K562 (cell line): ENCODE results near the gene TSPAN18. TPM values are rescaled to one million over a fixed set of nuclear protein-coding genes. Genes with fewer than 3 reads are reported as not detected.
A peak's percentile ranks its signal among the peaks of the same experiment; 100 is the strongest.

Source experiments
- ASH1L ChIP-seq: fragments of 450-650 bp; IDR thresholded peaks from 2 replicates; pipeline ENCODE4 v1.6.1; 2018; ENCODE audit warnings: borderline replicate concordance, mild to moderate bottlenecking, low read depth; ENCODE audit not compliant: partially characterized antibody
- BRF1 ChIP-seq: IDR thresholded peaks from 3 replicates; pipeline ENCODE4 v1.6.1; 2011; ENCODE audit warnings: borderline replicate concordance, mild to moderate bottlenecking; ENCODE audit not compliant: insufficient read length; ENCODE audit errors: extremely low read depth
- CBX5 ChIP-seq: IDR thresholded peaks from 2 replicates; pipeline ENCODE4 v1.6.1; 2014; ENCODE audit warnings: low read depth, borderline replicate concordance
- DMBX1 ChIP-seq: fragments of 250-450 bp; sonication (Bioruptor Pico); IDR thresholded peaks from 2 replicates; pipeline ENCODE4 v1.8.0; 2022; ENCODE audit warnings: inconsistent platforms, mild to moderate bottlenecking, moderate library complexity, borderline replicate concordance
- ETV5 ChIP-seq: sonication (generic); formaldehyde crosslinking; IDR thresholded peaks from 2 replicates; pipeline ENCODE4 v1.4.0; 2020; ENCODE audit warnings: low read depth, mild to moderate bottlenecking, missing genetic modification reagents
- FIP1L1 ChIP-seq: fragments of 200-400 bp; formaldehyde crosslinking; IDR thresholded peaks from 2 replicates; pipeline ENCODE4 v1.6.1; 2018; ENCODE audit warnings: mild to moderate bottlenecking, low read depth, low read length; ENCODE audit not compliant: poor library complexity, severe bottlenecking
- ILK ChIP-seq: fragments of 450-650 bp; IDR thresholded peaks from 2 replicates; pipeline ENCODE4 v1.6.1; 2016; ENCODE audit warnings: missing genetic modification characterization, low read depth, mild to moderate bottlenecking, missing compliant biosample characterization, moderate library complexity, borderline replicate concordance
- MAZ ChIP-seq, 2 experiments: fragments of 450-650 bp in 1 of 2; sonication (generic) in 1 of 2; formaldehyde crosslinking; IDR thresholded peaks in 1 of 2; conservative IDR thresholded peaks in 1 of 2; 2 replicates each; pipeline versions ENCODE4 v1.4.0 to v1.5.0; 2020; ENCODE audit warnings: mild to moderate bottlenecking in 1 of 2, missing genetic modification reagents in 1 of 2
- MIER1 ChIP-seq: fragments of 450-650 bp; IDR thresholded peaks from 2 replicates; pipeline ENCODE4 v1.6.1; 2016; ENCODE audit warnings: antibody characterized with exemption, mild to moderate bottlenecking, low read depth
- MLLT1 ChIP-seq, 2 experiments: fragments of 450-650 bp; IDR thresholded peaks; 2 replicates each; pipeline ENCODE4 v1.6.1; 2016
- MTA3 ChIP-seq: fragments of 450-650 bp; formaldehyde crosslinking; IDR thresholded peaks from 2 replicates; pipeline ENCODE4 v1.6.1; 2017; ENCODE audit warnings: mild to moderate bottlenecking, borderline replicate concordance
- MTF1 ChIP-seq: fragments of 250-450 bp; sonication (Bioruptor Pico); IDR thresholded peaks from 2 replicates; pipeline ENCODE4 v1.9.0; 2021; ENCODE audit warnings: moderate library complexity, mild to moderate bottlenecking, inconsistent platforms, borderline replicate concordance
- NFE2L1 ChIP-seq: fragments of 450-650 bp; IDR thresholded peaks from 2 replicates; pipeline ENCODE4 v1.6.1; 2016; ENCODE audit warnings: missing genetic modification characterization, low read depth, mild to moderate bottlenecking, missing compliant biosample characterization, moderate library complexity, borderline replicate concordance
- NFIC ChIP-seq: fragments of 450-650 bp; IDR thresholded peaks from 2 replicates; pipeline ENCODE4 v1.6.1; 2017; ENCODE audit warnings: mild to moderate bottlenecking, inconsistent platforms
- RBM34 ChIP-seq: fragments of 200-400 bp; formaldehyde crosslinking; IDR thresholded peaks from 2 replicates; pipeline ENCODE4 v1.6.1; 2018; ENCODE audit warnings: low read length, borderline replicate concordance; ENCODE audit not compliant: insufficient read depth
- RBM39 ChIP-seq: fragments of 200-400 bp; formaldehyde crosslinking; optimal IDR thresholded peaks from 2 replicates; pipeline ENCODE3; 2018; ENCODE audit warnings: low read depth, low read length
- TEAD1 ChIP-seq, 2 experiments: fragments of 450-650 bp in 1 of 2; sonication (generic) in 1 of 2; formaldehyde crosslinking; IDR thresholded peaks; 2 replicates each; pipeline versions ENCODE4 v1.4.0 to v1.8.0; 2020 to 2022; ENCODE audit warnings: mild to moderate bottlenecking in 2 of 2, missing genetic modification reagents in 1 of 2
- YY1 ChIP-seq, 3 experiments: IDR thresholded peaks; 2 replicates each; pipeline ENCODE4 v1.6.1; 2011; ENCODE audit warnings: low read length in 2 of 3, mild to moderate bottlenecking in 2 of 3, moderate library complexity in 2 of 3, borderline replicate concordance in 1 of 3, control low read depth in 1 of 3, low read depth in 1 of 3; ENCODE audit not compliant: insufficient read depth in 3 of 3, insufficient replicate concordance in 2 of 3, control insufficient read depth in 1 of 3, insufficient read length in 1 of 3; ENCODE audit errors: extremely low read depth in 1 of 3
- ZNF143 ChIP-seq: sonication (generic); formaldehyde crosslinking; IDR thresholded peaks from 2 replicates; pipeline ENCODE4 v1.9.0; 2022; ENCODE audit warnings: mild to moderate bottlenecking, missing genetic modification reagents
- ZNF274 ChIP-seq: IDR thresholded peaks from 2 replicates; pipeline ENCODE4 v1.6.1; 2011; ENCODE audit warnings: low read depth, mild to moderate bottlenecking, low read length, moderate library complexity, borderline replicate concordance
- ZNF444 ChIP-seq: fragments of 250-450 bp; sonication (Bioruptor Pico); IDR thresholded peaks from 2 replicates; pipeline ENCODE4 v1.4.0; 2020; ENCODE audit warnings: mild to moderate bottlenecking, moderate library complexity
- polyA plus RNA-seq, 8 experiments: library from polyadenylated mRNA; depleted of rRNA in 4 of 8; stranded (reverse) in 5 of 8; unstranded in 3 of 8; fragments of >200 nt; fragmentation: Nextera tagmentation in 2 of 8; fragmentation: Illumina TruSeq in 1 of 8; extraction: Ambion mirVana in 2 of 8; extraction: Trizol in 1 of 8; gene quantifications; 2 replicates each; pipeline versions ENCODE4 v1.2.1 to v1.2.3, GENCODE V29; 2011 to 2014; ENCODE audit warnings: inconsistent platforms in 1 of 8, missing spikeins in 1 of 8
- total RNA-seq, 7 experiments: library from RNA; depleted of rRNA in 6 of 7; stranded (reverse); fragments of >200 nt in 6 of 7; fragmentation: Illumina TruSeq in 2 of 7; extraction: Trizol in 2 of 7; gene quantifications; 2 replicates each; pipeline versions ENCODE4 v1.2.1 to v1.2.3, GENCODE V29; 2011 to 2021; ENCODE audit warnings: low replicate concordance in 1 of 7
- TF ChIP-seq, protein P1 (sequence below): IDR thresholded peaks from 2 replicates; pipeline ENCODE4 v1.6.1; 2011; ENCODE audit warnings: borderline replicate concordance, low read depth, mild to moderate bottlenecking, moderate library complexity, low read length; ENCODE audit not compliant: insufficient read depth, poor library complexity, severe bottlenecking

Gene TSPAN18
- total and polyA plus RNA-seq, 9 of the 15 experiments (the other 6 are each of a cell fraction or from before 2014, with no cell fraction given) = 0.17 to 0.35 (median 0.22) TPM; not detected in 4

DNA sequence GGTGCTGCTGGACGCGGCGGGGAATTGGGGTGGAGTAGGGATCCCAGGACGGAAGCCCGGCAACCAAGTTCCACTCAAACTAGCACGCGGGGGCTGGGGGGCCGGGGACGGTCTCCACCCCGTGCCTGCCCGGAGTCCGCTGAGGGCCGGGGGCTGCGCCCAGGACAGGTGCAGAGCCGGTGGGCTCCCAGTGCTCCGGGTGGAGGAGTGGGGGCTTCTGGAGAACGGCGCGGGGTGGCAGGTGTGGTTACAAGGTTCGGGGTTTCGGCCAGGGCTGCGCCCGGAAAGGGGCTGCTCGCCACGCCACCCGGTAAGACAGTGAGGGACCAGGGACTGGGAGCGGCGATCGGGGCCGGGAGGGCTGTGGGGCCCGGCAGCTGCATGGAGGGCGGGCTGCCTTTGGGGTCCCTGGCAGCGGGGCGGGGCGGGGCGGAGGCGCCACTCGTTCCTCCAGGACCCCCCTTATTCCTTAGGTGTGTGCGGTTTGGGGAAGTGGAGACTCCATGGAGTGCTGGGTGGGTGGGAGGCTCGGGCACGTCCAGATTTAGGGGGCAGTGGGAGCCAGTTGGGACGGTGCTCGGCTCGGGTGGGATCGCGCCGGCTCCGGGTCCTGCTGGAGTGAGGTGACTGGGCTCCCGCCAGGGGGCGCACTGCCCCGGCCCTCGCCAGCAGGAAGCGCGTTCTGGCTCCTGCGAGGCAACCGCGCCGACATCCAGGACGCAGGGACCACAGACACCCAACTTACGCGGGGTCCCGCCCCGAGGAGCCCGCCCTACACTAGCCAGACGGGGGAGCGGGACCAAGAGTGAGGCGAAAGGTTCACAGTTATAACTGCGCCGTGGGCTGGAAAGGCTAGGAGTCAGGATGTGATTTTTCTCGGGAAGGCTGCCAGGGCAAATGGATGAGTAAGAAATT, 868 bp downstream of the TSPAN18 start (continued):
- TF ChIP-seq BRF1 (no peak), RBM34 (no peak), FIP1L1 (no peak), MAZ (CRISPR knock-in tag; conservative IDR thresholded peaks at IDR 0.05 in 1 of 2, IDR thresholded peaks at IDR 0.05 in 1 of 2) (peak in 1 of 2 experiments; percentile 55; a peak in 2 of 4 replicates), ASH1L (no peak), YY1 (IDR thresholded peaks at IDR 0.05; ENCODE audit: borderline replicate concordance in 1 of 3, control insufficient read depth in 1 of 3, extremely low read depth in 1 of 3, insufficient read depth in 3 of 3, insufficient read length in 1 of 3, insufficient replicate concordance in 2 of 3, low read depth in 1 of 3, low read length in 2 of 3) (peak in 1 of 3 experiments; percentile 34), ETV5 (peak; percentile 52; the same call in 1 of the 2 replicates), RBM39 (no peak), DMBX1 (CRISPR knock-in tag) (no peak), ZNF444 (CRISPR knock-in tag) (no peak), NFIC (no peak), MLLT1 (IDR thresholded peaks at IDR 0.05) (no peak), ZNF274 (no peak), CBX5 (no peak), MTF1 (CRISPR knock-in tag) (no peak), MTA3 (no peak), ZNF143 (CRISPR knock-in tag) (no peak), NFE2L1 (tag) (no peak), MIER1 (no peak), ILK (no peak), TEAD1 (CRISPR knock-in tag; IDR thresholded peaks at IDR 0.05) (0 out of 4 replicates have a peak, but pooled peaks of 1 of the 2 experiments have one; percentile 19)
- TF ChIP-seq, protein P1, sequence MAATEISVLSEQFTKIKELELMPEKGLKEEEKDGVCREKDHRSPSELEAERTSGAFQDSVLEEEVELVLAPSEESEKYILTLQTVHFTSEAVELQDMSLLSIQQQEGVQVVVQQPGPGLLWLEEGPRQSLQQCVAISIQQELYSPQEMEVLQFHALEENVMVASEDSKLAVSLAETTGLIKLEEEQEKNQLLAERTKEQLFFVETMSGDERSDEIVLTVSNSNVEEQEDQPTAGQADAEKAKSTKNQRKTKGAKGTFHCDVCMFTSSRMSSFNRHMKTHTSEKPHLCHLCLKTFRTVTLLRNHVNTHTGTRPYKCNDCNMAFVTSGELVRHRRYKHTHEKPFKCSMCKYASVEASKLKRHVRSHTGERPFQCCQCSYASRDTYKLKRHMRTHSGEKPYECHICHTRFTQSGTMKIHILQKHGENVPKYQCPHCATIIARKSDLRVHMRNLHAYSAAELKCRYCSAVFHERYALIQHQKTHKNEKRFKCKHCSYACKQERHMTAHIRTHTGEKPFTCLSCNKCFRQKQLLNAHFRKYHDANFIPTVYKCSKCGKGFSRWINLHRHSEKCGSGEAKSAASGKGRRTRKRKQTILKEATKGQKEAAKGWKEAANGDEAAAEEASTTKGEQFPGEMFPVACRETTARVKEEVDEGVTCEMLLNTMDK = peak; percentile 75
